ENCODE data around the gene FITM2. TPM values are rescaled to one million over a fixed set of nuclear protein-coding genes. Genes with fewer than 3 reads are reported as not detected.

The FITM2 gene
- polyA plus RNA-seq, 2 donors: 1.2 to 2.3 TPM

DNA sequence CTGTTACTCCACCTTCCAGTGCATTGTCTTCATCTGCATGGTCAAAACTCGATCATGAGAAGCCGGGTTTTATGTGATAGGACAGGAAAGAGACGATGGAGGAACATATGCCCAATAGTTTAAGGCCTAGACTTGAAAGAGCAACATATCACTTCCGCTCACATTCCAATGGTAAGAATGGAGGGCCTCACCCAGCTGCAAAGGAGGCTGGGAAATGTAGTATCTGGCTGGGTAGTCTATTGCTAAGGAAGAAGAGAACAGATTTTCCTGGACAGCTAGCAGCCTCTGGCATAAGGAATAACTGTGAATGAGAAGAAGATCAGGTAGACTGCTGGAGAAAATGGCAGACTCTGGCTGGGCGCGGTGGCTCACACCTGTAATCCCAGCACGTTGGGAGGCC, 19.2 kb downstream of the FITM2 start:
- Histone ChIP-seq H3K4me1 (ENCODE audit: control insufficient read depth in 2 of 2, insufficient read depth in 2 of 2, low read length in 1 of 2) (peaks cover 0 to 3% of the 10 kb centered on the region in 2 donors), H3K36me3 (ENCODE audit: control insufficient read depth in 2 of 2, insufficient read depth in 2 of 2, low read length in 1 of 2) (peaks cover 0 to 5% of the 10 kb centered on the region in 2 donors), H3K4me3 (ENCODE audit: low read depth in 1 of 2, low read length in 2 of 2) (no peak overlapping the region), H3K27ac (ENCODE audit: low read depth in 2 of 2, low read length in 1 of 2) (no peak overlapping the region), H3K9me3 (ENCODE audit: control insufficient read depth in 2 of 2, insufficient read depth in 1 of 2, low read depth in 1 of 2, low read length in 1 of 2) (no peaks in the 10 kb centered on the region), H3K27me3 (ENCODE audit: control insufficient read depth in 1 of 2, insufficient read depth in 2 of 2, low read length in 2 of 2) (no peaks in the 10 kb centered on the region)
- WGBS, 2 donors: 92 to 93% methylated on average over 7 of the region's 7 CpGs

DNA sequence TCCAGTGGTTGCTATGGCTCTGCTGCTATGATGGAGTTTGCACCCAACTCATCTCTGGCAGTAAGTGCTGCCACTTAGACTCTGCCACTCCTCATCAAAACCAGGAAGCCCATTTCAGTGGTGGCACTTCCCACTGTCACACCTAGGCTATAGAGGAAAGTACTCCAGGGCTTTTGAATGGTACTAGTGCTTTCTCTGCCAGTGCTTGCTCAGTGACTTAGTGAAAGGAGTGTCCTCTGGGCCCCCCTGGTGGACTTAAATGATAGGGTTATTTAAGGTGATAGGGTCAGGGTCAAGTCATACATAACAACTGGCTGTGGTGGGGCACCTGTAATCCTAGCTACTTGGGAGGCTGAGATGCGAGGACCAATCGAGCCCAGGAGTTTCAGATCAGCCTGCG, 22.8 kb downstream of the FITM2 start:
- Histone ChIP-seq H3K27ac (ENCODE audit: low read depth in 2 of 2, low read length in 1 of 2) (no peak overlapping the region), H3K4me1 (ENCODE audit: control insufficient read depth in 2 of 2, insufficient read depth in 2 of 2, low read length in 1 of 2) (peaks cover 0 to 3% of the 10 kb centered on the region in 2 donors), H3K27me3 (ENCODE audit: control insufficient read depth in 1 of 2, insufficient read depth in 2 of 2, low read length in 2 of 2) (no peaks in the 10 kb centered on the region), H3K36me3 (ENCODE audit: control insufficient read depth in 2 of 2, insufficient read depth in 2 of 2, low read length in 1 of 2) (peaks cover 0 to 5% of the 10 kb centered on the region in 2 donors), H3K9me3 (ENCODE audit: control insufficient read depth in 2 of 2, insufficient read depth in 1 of 2, low read depth in 1 of 2, low read length in 1 of 2) (no peaks in the 10 kb centered on the region), H3K4me3 (ENCODE audit: low read depth in 1 of 2, low read length in 2 of 2) (no peak overlapping the region)
- whole genome bisulfite sequencing, 2 donors: 90 to 98% methylated on average over 3 of the region's 3 CpGs

- no peak overlapping the region for H3K27ac ChIP-seq (ENCODE audit: low read depth in 2 of 2, low read length in 1 of 2)
- peaks cover 0 to 5% of the 10 kb centered on the region in 2 donors for H3K36me3 ChIP-seq (ENCODE audit: control insufficient read depth in 2 of 2, insufficient read depth in 2 of 2, low read length in 1 of 2)
- H3K27me3 ChIP-seq (ENCODE audit: control insufficient read depth in 1 of 2, insufficient read depth in 2 of 2, low read length in 2 of 2): no peaks in the 10 kb centered on the region
- H3K9me3 ChIP-seq (ENCODE audit: control insufficient read depth in 2 of 2, insufficient read depth in 1 of 2, low read depth in 1 of 2, low read length in 1 of 2): no peaks in the 10 kb centered on the region
- 68 to 83% methylated on average over 5 of the region's 5 CpGs for WGBS, 2 donors
- H3K4me1 ChIP-seq (ENCODE audit: control insufficient read depth in 2 of 2, insufficient read depth in 2 of 2, low read length in 1 of 2): peaks cover 0 to 3% of the 10 kb centered on the region in 2 donors
- no peak overlapping the region for H3K4me3 ChIP-seq (ENCODE audit: low read depth in 1 of 2, low read length in 2 of 2)
Measured at GRCh38 chr20:44287272-44288097, 23.5 kb downstream of the FITM2 start.

DNA sequence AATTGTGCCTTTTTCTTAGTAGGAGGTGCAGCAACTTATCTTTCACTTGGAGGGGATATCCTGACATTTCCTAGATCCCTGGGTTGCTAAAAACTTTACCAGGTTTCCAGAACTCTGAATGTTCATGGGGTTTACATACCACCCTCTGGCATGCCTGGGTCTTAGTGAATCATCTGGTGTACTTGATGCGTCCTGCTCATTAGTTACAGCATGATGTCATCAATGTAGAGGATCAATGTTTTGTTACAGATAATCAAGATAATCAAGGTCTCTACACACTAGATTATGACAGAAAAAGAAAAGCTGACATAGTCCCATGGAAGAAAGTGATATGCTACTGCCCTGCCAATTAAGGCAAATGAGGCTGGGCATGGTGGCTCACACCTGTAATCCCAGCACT, 27.0 kb downstream of the FITM2 start:
- H3K9me3 ChIP-seq (ENCODE audit: control insufficient read depth in 2 of 2, insufficient read depth in 1 of 2, low read depth in 1 of 2, low read length in 1 of 2): no peaks in the 10 kb centered on the region
- WGBS, 2 donors: 89 to 90% methylated on average over 1 of the region's 1 CpG
- peaks cover 0 to 3% of the 10 kb centered on the region in 2 donors for H3K36me3 ChIP-seq (ENCODE audit: control insufficient read depth in 2 of 2, insufficient read depth in 2 of 2, low read length in 1 of 2)

DNA sequence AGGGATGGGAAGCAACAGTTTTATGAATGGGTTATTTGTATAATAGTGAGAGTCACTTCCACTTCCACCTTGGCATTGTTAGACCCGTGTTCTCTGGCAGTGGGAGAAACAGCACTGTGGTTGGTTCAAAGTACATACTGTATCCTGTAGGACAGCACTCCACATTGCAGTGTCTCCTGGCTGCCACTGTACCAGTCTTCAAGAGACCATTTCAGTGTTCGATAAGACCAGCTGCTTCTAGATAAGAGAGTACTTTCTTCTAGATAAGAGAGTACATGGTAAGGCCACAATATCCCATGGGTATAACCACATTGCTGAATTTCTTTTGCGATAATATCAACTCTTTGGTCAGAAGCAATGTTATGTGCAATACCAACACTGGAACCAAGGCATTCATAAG, 28.8 kb downstream of the FITM2 start:
- Histone ChIP-seq H3K4me3 (ENCODE audit: low read depth in 1 of 2, low read length in 2 of 2) (no peak overlapping the region), H3K4me1 (ENCODE audit: control insufficient read depth in 2 of 2, insufficient read depth in 2 of 2, low read length in 1 of 2) (peaks cover 0 to 2% of the 10 kb centered on the region in 2 donors), H3K9me3 (ENCODE audit: control insufficient read depth in 2 of 2, insufficient read depth in 1 of 2, low read depth in 1 of 2, low read length in 1 of 2) (no peaks in the 10 kb centered on the region), H3K27ac (ENCODE audit: low read depth in 2 of 2, low read length in 1 of 2) (no peak overlapping the region), H3K27me3 (ENCODE audit: control insufficient read depth in 1 of 2, insufficient read depth in 2 of 2, low read length in 2 of 2) (no peaks in the 10 kb centered on the region), H3K36me3 (ENCODE audit: control insufficient read depth in 2 of 2, insufficient read depth in 2 of 2, low read length in 1 of 2) (no peaks in the 10 kb centered on the region)
- WGBS, 2 donors: 74 to 87% methylated on average over 3 of the region's 3 CpGs

More for the DNA sequence above, 27.0 kb downstream of the FITM2 start:
- Histone ChIP-seq H3K27ac (ENCODE audit: low read depth in 2 of 2, low read length in 1 of 2) (no peak overlapping the region), H3K27me3 (ENCODE audit: control insufficient read depth in 1 of 2, insufficient read depth in 2 of 2, low read length in 2 of 2) (no peaks in the 10 kb centered on the region), H3K4me3 (ENCODE audit: low read depth in 1 of 2, low read length in 2 of 2) (no peak overlapping the region), H3K4me1 (ENCODE audit: control insufficient read depth in 2 of 2, insufficient read depth in 2 of 2, low read length in 1 of 2) (peaks cover 2 to 3% of the 10 kb centered on the region in 2 donors)

GRCh38 chr20:44280387-44280786, 30.6 kb downstream of the FITM2 start:
- Histone ChIP-seq H3K36me3 (ENCODE audit: control insufficient read depth in 2 of 2, insufficient read depth in 2 of 2, low read length in 1 of 2) (no peaks in the 10 kb centered on the region), H3K27me3 (ENCODE audit: control insufficient read depth in 1 of 2, insufficient read depth in 2 of 2, low read length in 2 of 2) (no peaks in the 10 kb centered on the region), H3K4me1 (ENCODE audit: control insufficient read depth in 2 of 2, insufficient read depth in 2 of 2, low read length in 1 of 2) (peaks cover 0 to 2% of the 10 kb centered on the region in 2 donors), H3K9me3 (ENCODE audit: control insufficient read depth in 2 of 2, insufficient read depth in 1 of 2, low read depth in 1 of 2, low read length in 1 of 2) (no peaks in the 10 kb centered on the region), H3K27ac (ENCODE audit: low read depth in 2 of 2, low read length in 1 of 2) (no peak overlapping the region), H3K4me3 (ENCODE audit: low read depth in 1 of 2, low read length in 2 of 2) (no peak overlapping the region)
- 72 to 75% methylated on average over 2 of the region's 2 CpGs for WGBS, 2 donors

DNA sequence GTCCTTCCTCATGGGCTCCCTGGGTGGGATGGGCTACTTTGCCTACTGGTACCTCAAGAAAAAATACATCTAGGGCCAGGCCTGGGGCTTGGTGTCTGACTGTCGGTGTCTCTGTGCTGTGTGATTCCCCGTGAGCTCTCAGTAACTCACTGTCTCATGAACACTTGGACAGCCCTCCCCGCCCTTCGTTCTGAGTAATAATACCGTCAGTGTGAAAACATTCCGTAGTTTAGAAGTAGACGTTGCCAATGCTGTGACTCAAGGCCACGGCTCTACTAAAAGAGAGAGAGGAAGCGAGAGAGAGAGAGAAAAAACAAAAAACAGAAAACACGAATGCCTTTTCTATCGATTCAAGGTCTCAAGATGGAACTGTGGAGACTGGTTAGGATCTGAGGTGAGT, 31.8 kb downstream of the FITM2 start:
- H3K9me3 ChIP-seq (ENCODE audit: control insufficient read depth in 2 of 2, insufficient read depth in 1 of 2, low read depth in 1 of 2, low read length in 1 of 2): no peaks in the 10 kb centered on the region
- no peaks in the 10 kb centered on the region for H3K27me3 ChIP-seq (ENCODE audit: control insufficient read depth in 1 of 2, insufficient read depth in 2 of 2, low read length in 2 of 2)
- 84 to 88% methylated on average over 11 of the region's 11 CpGs for WGBS, 2 donors
- no peak overlapping the region for H3K4me3 ChIP-seq (ENCODE audit: low read depth in 1 of 2, low read length in 2 of 2)
- no peaks in the 10 kb centered on the region for H3K36me3 ChIP-seq (ENCODE audit: control insufficient read depth in 2 of 2, insufficient read depth in 2 of 2, low read length in 1 of 2)
- H3K4me1 ChIP-seq (ENCODE audit: control insufficient read depth in 2 of 2, insufficient read depth in 2 of 2, low read length in 1 of 2): peaks cover 0 to 2% of the 10 kb centered on the region in 2 donors
- H3K27ac ChIP-seq (ENCODE audit: low read depth in 2 of 2, low read length in 1 of 2): no peak overlapping the region

- Histone ChIP-seq H3K27me3 (ENCODE audit: control insufficient read depth in 1 of 2, insufficient read depth in 2 of 2, low read length in 2 of 2) (no peaks in the 10 kb centered on the region), H3K4me3 (ENCODE audit: low read depth in 1 of 2, low read length in 2 of 2) (no peak overlapping the region), H3K36me3 (ENCODE audit: control insufficient read depth in 2 of 2, insufficient read depth in 2 of 2, low read length in 1 of 2) (no peaks in the 10 kb centered on the region), H3K27ac (ENCODE audit: low read depth in 2 of 2, low read length in 1 of 2) (no peak overlapping the region), H3K4me1 (ENCODE audit: control insufficient read depth in 2 of 2, insufficient read depth in 2 of 2, low read length in 1 of 2) (no peaks in the 10 kb centered on the region), H3K9me3 (ENCODE audit: control insufficient read depth in 2 of 2, insufficient read depth in 1 of 2, low read depth in 1 of 2, low read length in 1 of 2) (peaks cover 0 to 5% of the 10 kb centered on the region in 2 donors)
- 74 to 78% methylated on average over 11 of the region's 11 CpGs for WGBS, 2 donors
Measured at GRCh38 chr20:44274303-44275017, 36.5 kb downstream of the FITM2 start.

DNA sequence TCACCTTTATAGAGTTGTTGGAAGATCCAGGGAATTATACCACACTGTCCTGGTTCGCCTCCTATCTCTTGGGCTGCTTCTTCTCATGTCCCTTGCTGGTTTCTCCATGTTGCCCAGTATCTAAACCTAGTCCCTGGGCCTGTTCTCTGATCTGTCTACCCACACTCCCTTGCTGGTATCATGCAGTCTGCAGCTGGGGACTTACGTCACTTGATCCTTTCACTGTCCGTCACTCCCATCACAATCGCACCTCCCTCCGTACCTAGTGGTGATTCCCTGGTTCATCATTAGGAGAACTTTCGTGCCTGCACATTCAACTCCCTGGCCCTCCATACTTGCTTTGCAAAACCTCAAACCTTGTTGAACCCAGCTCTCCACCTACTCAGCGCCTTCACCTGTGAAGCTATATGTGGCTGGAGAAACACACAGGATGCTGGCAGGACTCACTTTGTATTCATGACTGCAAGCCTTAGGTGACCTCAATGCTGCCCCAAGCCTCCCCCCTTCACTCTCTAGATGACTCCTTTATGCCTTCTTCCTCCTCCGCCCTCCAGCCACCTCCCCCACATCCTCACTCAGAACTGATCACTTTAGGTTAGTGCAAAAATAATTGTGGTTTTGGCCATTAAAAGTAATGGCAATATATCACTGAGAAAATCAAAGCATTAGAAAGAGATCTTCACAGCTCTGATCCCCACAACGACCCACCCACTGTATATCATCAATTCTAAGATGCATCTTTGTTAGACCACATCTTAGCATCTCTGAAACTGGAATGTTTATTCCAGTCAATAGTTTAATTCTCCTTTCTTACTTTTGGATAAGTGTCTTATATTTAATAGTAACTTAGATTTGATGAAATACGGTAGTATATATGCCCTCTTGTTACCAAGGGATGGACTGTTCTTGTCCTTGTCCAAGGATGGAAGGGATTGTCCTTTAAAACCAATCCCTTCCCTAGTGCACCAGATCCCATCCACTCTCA, 37.5 kb downstream of the FITM2 start:
- H3K4me3 ChIP-seq (ENCODE audit: low read depth in 1 of 2, low read length in 2 of 2): no peak overlapping the region
- H3K27me3 ChIP-seq (ENCODE audit: control insufficient read depth in 1 of 2, insufficient read depth in 2 of 2, low read length in 2 of 2): no peaks in the 10 kb centered on the region
- H3K36me3 ChIP-seq (ENCODE audit: control insufficient read depth in 2 of 2, insufficient read depth in 2 of 2, low read length in 1 of 2): no peaks in the 10 kb centered on the region
- peaks cover 0 to 5% of the 10 kb centered on the region in 2 donors for H3K9me3 ChIP-seq (ENCODE audit: control insufficient read depth in 2 of 2, insufficient read depth in 1 of 2, low read depth in 1 of 2, low read length in 1 of 2)
- 85 to 90% methylated on average over 10 of the region's 10 CpGs for WGBS, 2 donors
- no peak overlapping the region for H3K27ac ChIP-seq (ENCODE audit: low read depth in 2 of 2, low read length in 1 of 2)
- H3K4me1 ChIP-seq (ENCODE audit: control insufficient read depth in 2 of 2, insufficient read depth in 2 of 2, low read length in 1 of 2): no peaks in the 10 kb centered on the region
